ENCODE results near the gene SYCP2L.

GRCh38 chr6:10981409-10981808 is 94.6 kb downstream of the SYCP2L start:
- no peak for TF ChIP-seq POLR2AphosphoS5 (IDR thresholded peaks at IDR 0.05; ENCODE audit: borderline replicate concordance, low read depth, low read length)
- no peak for TF ChIP-seq EZH2 (IDR thresholded peaks at IDR 0.05)
- TF ChIP-seq FOXP2 (optimal IDR thresholded peaks at IDR 0.05; ENCODE audit: control extremely low read depth, extremely low read length, insufficient read depth), result no peak

All from SK-N-MC (cell line).